ENCODE results near the gene CYP2A6.
"Not testable (repeated sequence)": the region's sequence is repeated elsewhere in the genome, so short reads cannot be mapped to it uniquely, and the experiment has no call there.

The CYP2A6 gene

GRCh38 chr19:40819479-40820234, 30.6 kb downstream of the CYP2A6 start:
- peak in 2 of 3 donors; percentile 48 to 64 for DNase-seq (ENCODE audit: low read depth in 2 of 3, low spot score in 1 of 3)

GRCh38 chr19:40818480-40819399, 31.5 kb downstream of the CYP2A6 start:
- peak; percentile 62 to 71 (median 63) for DNase-seq (ENCODE audit: low read depth in 2 of 3, low spot score in 1 of 3)

GRCh38 chr19:40815223-40815622, 35.0 kb downstream of the CYP2A6 start:
- DNase-seq (ENCODE audit: low read depth in 2 of 3, low spot score in 1 of 3), result no peak

- no peak for DNase-seq (ENCODE audit: low read depth in 2 of 3, low spot score in 1 of 3)
Measured at GRCh38 chr19:40813182-40813581, 37.1 kb downstream of the CYP2A6 start.

- DNase-seq (ENCODE audit: low read depth in 2 of 3, low spot score in 1 of 3), result not testable (repeated sequence)
Measured at GRCh38 chr19:40812571-40812970, 37.7 kb downstream of the CYP2A6 start.

GRCh38 chr19:40811478-40812341, 38.5 kb downstream of the CYP2A6 start:
- no peak for DNase-seq (ENCODE audit: low read depth in 2 of 3, low spot score in 1 of 3)

GRCh38 chr19:40810649-40811408, 39.4 kb downstream of the CYP2A6 start:
- DNase-seq (ENCODE audit: low read depth in 2 of 3, low spot score in 1 of 3), result peak in 2 of 3 donors; percentile 44 to 49

GRCh38 chr19:40810160-40810559, 40.1 kb downstream of the CYP2A6 start:
- DNase-seq (ENCODE audit: low read depth in 2 of 3, low spot score in 1 of 3), result no peak

GRCh38 chr19:40809358-40810086, 40.7 kb downstream of the CYP2A6 start:
- no peak for DNase-seq (ENCODE audit: low read depth in 2 of 3, low spot score in 1 of 3)

GRCh38 chr19:40808497-40808896, 41.8 kb downstream of the CYP2A6 start:
- no peak for DNase-seq (ENCODE audit: low read depth in 2 of 3, low spot score in 1 of 3)

GRCh38 chr19:40808021-40808325, 42.3 kb downstream of the CYP2A6 start:
- DNase-seq (ENCODE audit: low read depth in 2 of 3, low spot score in 1 of 3), result no peak

GRCh38 chr19:40807147-40808020, 42.9 kb downstream of the CYP2A6 start:
- DNase-seq (ENCODE audit: low read depth in 2 of 3, low spot score in 1 of 3), result no peak

GRCh38 chr19:40806423-40807146, 43.7 kb downstream of the CYP2A6 start:
- peak; percentile 61 to 79 (median 72) for DNase-seq (ENCODE audit: low read depth in 2 of 3, low spot score in 1 of 3)

- DNase-seq (ENCODE audit: low read depth in 2 of 3, low spot score in 1 of 3), result no peak
Measured at GRCh38 chr19:40805258-40805868, 44.9 kb downstream of the CYP2A6 start.

GRCh38 chr19:40804783-40805242, 45.4 kb downstream of the CYP2A6 start:
- no peak for DNase-seq (ENCODE audit: low read depth in 2 of 3, low spot score in 1 of 3)

GRCh38 chr19:40803857-40804782, 46.1 kb downstream of the CYP2A6 start:
- peak in 2 of 3 donors; percentile 34 to 36 for DNase-seq (ENCODE audit: low read depth in 2 of 3, low spot score in 1 of 3)
